ENCODE results near the gene PLXNC1.
A peak's percentile ranks its signal among the peaks of the same experiment; 100 is the strongest.

Gene PLXNC1

DNA sequence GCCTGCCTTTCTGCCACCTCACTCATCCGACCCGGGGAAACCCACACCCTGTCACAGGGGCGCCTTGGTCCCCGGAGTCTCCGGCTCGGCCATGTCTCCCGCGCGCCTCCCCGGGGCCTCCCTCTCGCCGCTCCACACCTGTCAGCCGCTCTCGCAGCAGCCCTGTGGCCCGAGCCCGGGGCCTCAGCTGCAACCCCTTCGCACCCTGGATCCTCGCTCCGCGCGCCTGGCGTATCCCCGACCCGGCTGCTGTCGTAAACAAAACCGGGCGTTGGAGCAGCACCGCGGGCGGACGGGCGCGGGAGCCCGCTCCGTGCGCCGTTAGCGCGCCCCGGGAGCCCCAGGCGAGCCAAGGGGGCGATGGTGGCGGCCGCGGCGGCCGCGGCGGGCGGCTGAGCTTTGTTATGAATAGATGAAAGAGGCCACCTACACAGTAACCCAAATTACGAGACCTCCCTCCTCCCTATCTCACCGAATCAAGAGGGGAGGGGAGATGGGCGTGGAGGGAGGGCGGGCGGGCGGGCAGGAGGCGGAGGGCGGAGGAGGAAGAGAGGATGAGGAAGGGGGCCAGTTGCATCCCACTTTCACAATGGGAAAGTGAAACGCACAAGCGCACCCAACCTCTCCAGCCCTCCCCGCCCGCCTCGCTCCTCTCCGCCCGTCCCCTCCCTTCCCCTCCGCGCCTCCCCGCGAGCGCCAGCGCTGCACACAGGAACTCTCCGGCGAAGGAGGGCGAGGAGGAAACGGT lies at the start of gene PLXNC1:
Gene PLXNC1, plus strand, starts transcription at position 587 of the 748 bp plus-strand sequence. CDS start 395 bp downstream, outside the sequence.
- no peaks in the 10 kb centered on the region for H3K36me3 Mint-ChIP-seq (ENCODE audit: low read depth)
- peak within 1 kb of the TSS; percentile 44 for H3K27ac Mint-ChIP-seq
- H3K9me3 Mint-ChIP-seq: no peaks in the 10 kb centered on the region
- H3K27me3 Mint-ChIP-seq: peaks cover 49% of the 10 kb centered on the region
- intact Hi-C loops (cut with micrococcal nuclease): loop anchor here (2.0 kb wide), 1 partner anchor 287 kb away; no protein-coding TSS in a partner anchor
- H3K4me1 Mint-ChIP-seq (ENCODE audit: low read depth): peaks cover 25% of the 10 kb centered on the region
- H3K4me3 Mint-ChIP-seq: peak within 1 kb of the TSS; percentile 80

DNA sequence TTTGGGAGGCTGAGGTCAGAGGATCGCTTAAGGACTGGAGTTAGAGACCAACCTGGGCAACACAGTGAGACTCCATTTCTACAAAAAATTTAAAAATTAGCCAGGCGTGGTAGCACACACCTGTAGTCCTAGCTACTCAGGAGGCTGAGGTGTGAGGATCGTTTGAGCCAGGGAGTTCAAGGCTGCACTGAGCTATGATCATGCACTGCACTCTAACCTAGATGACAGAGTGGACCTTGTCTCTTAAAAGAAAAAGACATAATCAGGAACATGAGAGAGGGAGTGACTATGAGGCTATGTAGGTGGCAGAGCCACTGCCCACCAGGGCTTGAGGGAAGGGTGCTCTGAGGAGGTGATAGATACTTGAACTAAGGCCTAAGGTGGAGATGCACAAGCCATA lies 49.2 kb upstream of the PLXNC1 start:
- no peaks in the 10 kb centered on the region for H3K36me3 Mint-ChIP-seq (ENCODE audit: low read depth)
- peaks cover 39% of the 10 kb centered on the region for H3K27me3 Mint-ChIP-seq
- H3K4me1 Mint-ChIP-seq (ENCODE audit: low read depth): peaks cover 23% of the 10 kb centered on the region
- no peak overlapping the region for H3K4me3 Mint-ChIP-seq
- intact Hi-C loops (cut with micrococcal nuclease): no loop called here
- no peak overlapping the region for H3K27ac Mint-ChIP-seq
- H3K9me3 Mint-ChIP-seq: no peaks in the 10 kb centered on the region

DNA sequence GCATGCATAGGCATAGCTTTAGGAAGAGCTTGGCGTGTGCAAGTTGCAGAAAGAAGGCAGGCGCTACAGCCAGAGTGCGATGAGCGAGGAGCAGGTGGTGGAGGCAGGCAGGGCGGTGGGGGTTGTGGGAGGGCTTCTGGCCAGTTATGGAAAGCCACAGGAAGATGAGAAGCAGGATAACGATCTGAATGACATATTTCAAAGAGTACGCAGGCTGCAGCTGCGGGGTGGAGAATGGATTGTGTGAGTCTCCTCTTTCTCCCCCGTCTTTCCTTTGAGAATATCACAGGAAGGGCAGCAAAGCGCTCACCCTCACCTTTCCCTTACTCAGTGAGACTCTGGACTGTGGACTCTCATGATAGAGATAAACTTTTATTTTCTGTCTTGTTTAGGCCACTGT lies 48.7 kb upstream of the PLXNC1 start:
- H3K9me3 Mint-ChIP-seq: no peaks in the 10 kb centered on the region
- intact Hi-C loops (cut with micrococcal nuclease): loop anchor here (5.0 to 10.0 kb wide), 2 partner anchors 425 to 1112 kb away; partner anchors contain the start of gene CRADD
- peaks cover 23% of the 10 kb centered on the region for H3K4me1 Mint-ChIP-seq (ENCODE audit: low read depth)
- peaks cover 40% of the 10 kb centered on the region for H3K27me3 Mint-ChIP-seq
- H3K4me3 Mint-ChIP-seq: no peak overlapping the region
- no peaks in the 10 kb centered on the region for H3K36me3 Mint-ChIP-seq (ENCODE audit: low read depth)
- no peak overlapping the region for H3K27ac Mint-ChIP-seq

DNA sequence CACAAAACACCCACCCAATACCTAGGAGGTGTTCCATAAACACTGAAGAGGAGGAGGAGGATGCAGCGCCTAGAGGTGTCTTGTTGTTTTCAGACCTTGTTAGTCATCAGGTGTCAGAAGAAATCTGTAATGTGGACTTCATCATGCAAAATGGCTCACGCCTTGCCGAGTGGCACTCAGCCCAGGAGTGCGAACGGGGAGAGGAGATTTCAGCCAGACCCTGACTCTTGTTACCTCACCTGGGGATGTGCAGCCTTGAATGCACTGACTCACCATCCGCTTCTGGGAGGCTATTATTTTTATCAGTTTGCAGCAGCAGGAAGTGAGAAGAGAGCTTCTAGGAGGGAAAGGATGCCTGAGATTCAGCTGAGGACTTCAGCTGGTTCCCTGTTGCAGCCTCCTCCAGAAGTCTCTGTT lies 48.2 kb upstream of the PLXNC1 start:
- Mint-ChIP-seq H3K4me3 (no peak overlapping the region), H3K36me3 (ENCODE audit: low read depth) (no peaks in the 10 kb centered on the region), H3K4me1 (ENCODE audit: low read depth) (peaks cover 23% of the 10 kb centered on the region), H3K27ac (no peak overlapping the region), H3K27me3 (peaks cover 46% of the 10 kb centered on the region), H3K9me3 (no peaks in the 10 kb centered on the region)
- intact Hi-C loops (cut with micrococcal nuclease): loop anchor here (5.0 to 10.0 kb wide), 2 partner anchors 425 to 1113 kb away; partner anchors contain the start of gene CRADD

DNA sequence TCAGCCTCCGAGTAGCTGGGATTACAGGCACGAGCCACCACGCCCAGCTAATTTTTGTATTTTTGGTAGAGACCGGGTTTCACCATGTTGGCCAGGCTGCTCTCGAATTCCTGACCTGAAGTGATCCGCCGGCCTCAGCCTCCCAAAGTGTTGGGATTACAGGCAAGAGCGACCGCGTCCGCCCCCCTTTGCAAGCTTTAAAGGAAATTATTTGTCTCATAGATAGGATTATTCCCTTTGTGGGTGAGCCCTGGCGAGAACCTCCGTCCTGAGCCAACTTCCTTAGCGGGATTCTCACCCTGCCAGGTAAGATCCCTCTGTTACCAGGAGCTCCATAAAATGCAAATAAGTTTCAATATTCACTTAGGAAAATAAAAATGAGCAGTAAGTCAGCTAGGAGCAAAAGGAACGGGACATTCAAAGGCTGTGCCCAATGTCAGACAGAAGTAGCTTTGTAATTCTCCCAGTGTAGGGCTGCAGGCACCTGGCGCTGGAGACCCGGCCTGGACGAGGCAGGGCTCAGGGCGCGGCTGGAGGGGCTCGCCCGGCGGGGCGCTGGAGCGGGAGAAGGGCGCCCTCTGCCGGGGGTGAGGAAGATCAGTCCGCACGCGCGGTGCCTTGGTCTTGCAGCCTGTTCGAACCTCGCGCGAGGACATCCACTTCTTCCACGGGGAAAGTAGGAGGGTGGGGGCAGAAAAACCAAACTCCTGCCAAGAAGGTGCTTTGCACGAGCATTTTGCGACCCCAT lies 47.2 kb upstream of the PLXNC1 start:
- Mint-ChIP-seq H3K27ac (no peak overlapping the region), H3K4me3 (peak overlapping the region; percentile 68), H3K36me3 (ENCODE audit: low read depth) (no peaks in the 10 kb centered on the region), H3K4me1 (ENCODE audit: low read depth) (peaks cover 23% of the 10 kb centered on the region), H3K9me3 (no peaks in the 10 kb centered on the region), H3K27me3 (peaks cover 49% of the 10 kb centered on the region)
- intact Hi-C loops (cut with micrococcal nuclease): loop anchor here (5.0 to 10.0 kb wide), 2 partner anchors 426 to 1114 kb away; partner anchors contain the start of gene CRADD

DNA sequence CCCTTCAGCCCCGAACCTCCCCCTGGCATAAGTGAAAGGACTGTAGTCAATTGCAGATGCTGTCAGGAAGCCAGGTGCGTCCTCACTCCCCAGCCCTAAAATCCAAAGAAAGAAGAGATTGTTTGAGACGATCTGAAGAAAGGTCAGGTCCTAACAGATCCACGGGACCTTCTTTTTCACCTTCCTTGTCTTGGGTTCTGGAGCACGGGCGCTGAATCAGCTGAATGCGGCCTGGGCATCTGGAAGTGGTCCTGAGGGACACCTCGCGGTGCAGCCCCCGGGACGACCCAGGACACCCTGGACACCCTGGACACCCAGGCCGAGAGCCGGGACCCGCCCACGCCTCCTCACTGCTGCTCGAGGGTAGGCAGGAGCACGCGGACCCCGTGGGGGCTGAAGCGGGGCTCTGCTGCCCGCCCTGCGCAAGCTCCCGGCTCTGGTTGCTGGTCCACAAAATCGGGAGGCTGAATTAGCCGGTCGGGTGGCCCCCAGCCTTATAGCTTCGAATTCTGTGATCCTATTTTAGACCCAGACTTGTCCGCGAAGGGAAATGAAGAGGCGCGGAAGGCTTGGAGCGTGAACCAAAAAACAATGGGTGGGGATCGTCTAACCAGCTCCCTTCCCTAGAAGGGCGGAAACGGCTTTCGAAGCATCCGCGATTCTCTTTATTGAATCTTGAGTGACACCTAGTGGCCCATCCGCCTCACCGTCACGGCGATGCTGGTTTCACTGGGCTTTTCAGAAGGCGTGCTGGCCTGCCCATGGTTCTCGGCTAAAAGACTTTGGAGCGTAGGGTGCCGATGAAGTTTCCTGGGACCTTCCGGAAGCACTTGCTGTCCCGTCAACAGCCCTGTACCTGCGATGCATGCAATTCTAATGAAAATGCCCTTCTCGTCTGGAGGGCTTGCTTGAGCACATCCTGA lies 46.4 kb upstream of the PLXNC1 start:
- peaks cover 23% of the 10 kb centered on the region for H3K4me1 Mint-ChIP-seq (ENCODE audit: low read depth)
- H3K9me3 Mint-ChIP-seq: no peaks in the 10 kb centered on the region
- H3K27me3 Mint-ChIP-seq: peaks cover 50% of the 10 kb centered on the region
- intact Hi-C loops (cut with micrococcal nuclease): loop anchor here (1.0 to 10.0 kb wide), 5 partner anchors 335 to 1115 kb away; partner anchors contain the start of gene CRADD
- H3K27ac Mint-ChIP-seq: no peak overlapping the region
- peak overlapping the region; percentile 68 for H3K4me3 Mint-ChIP-seq
- no peaks in the 10 kb centered on the region for H3K36me3 Mint-ChIP-seq (ENCODE audit: low read depth)

DNA sequence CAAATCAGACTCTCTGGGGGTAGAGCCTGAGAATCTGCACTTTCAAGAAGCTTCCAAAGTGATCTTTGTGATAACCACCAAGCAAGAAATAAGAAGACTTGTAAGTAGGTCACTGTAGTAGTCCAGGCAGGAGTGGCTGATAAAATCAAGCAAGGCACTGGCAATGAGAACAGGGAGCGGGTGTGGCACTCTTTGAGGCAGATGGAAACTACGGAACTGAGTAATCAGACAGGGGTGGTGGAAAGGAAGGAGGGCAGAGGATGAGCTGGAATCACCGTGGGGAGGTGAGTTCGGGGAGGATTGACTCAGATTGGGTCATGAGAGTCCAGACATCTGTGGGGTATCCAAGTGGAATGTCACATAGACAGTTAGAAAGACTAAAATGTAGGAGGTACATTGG lies 44.4 kb upstream of the PLXNC1 start:
- intact Hi-C loops (cut with micrococcal nuclease): loop anchor here (2.0 to 10.0 kb wide), 4 partner anchors 337 to 1117 kb away; partner anchors contain the start of gene CRADD
- Mint-ChIP-seq H3K9me3 (no peaks in the 10 kb centered on the region), H3K27ac (no peak overlapping the region), H3K4me3 (no peak overlapping the region), H3K36me3 (ENCODE audit: low read depth) (no peaks in the 10 kb centered on the region), H3K27me3 (peaks cover 41% of the 10 kb centered on the region), H3K4me1 (ENCODE audit: low read depth) (peaks cover 23% of the 10 kb centered on the region)

DNA sequence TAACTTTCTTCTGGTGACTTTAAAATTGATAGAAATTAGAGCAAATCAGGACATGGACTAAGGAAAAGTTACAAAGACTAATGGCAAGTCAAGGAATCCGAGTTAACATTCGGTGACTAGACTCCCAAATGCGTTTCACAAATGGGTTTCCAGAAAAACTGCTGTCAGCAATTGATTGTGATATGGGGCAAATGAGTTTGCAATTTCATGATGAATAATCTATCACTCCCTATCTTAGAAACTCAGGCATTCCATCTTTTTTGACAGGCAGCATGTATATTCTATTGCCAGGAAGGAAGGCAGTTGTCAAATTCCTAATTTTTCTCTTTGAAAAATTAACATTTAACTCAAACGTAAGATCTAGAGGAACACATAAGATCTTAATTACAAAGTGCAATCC lies 40.5 kb upstream of the PLXNC1 start:
- Mint-ChIP-seq H3K27ac (no peak overlapping the region), H3K4me3 (no peak overlapping the region), H3K27me3 (peaks cover 12% of the 10 kb centered on the region), H3K36me3 (ENCODE audit: low read depth) (no peaks in the 10 kb centered on the region), H3K4me1 (ENCODE audit: low read depth) (peaks cover 17% of the 10 kb centered on the region), H3K9me3 (no peaks in the 10 kb centered on the region)
- intact Hi-C loops (cut with micrococcal nuclease): loop anchor here (10.0 kb wide), 1 partner anchor 433 kb away; the partner anchor contains the start of gene CRADD

DNA sequence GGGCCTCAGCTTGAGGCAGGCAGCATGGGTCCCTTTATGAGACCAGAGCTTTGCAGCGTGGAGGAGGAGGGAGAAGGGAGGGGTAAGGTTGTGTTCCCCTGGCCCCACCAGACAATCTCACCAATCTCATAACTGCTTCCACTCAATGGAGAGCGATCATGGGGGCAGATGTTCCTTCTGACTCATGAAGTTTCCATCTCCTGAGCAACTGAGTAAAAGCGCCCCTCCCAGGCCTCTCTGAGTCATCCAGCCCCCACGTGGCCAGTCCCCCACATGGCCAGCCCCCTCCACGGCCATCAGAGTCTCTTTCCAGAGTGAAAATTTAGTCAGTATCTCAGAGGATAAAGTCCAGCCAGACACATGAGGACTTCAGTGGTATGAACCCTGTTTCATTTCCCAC lies 39.2 kb upstream of the PLXNC1 start:
- intact Hi-C loops (cut with micrococcal nuclease): loop anchor here (10.0 kb wide), 1 partner anchor 434 kb away; the partner anchor contains the start of gene CRADD
- no peaks in the 10 kb centered on the region for H3K36me3 Mint-ChIP-seq (ENCODE audit: low read depth)
- H3K27ac Mint-ChIP-seq: peak overlapping the region; percentile 14
- peaks cover 25% of the 10 kb centered on the region for H3K4me1 Mint-ChIP-seq (ENCODE audit: low read depth)
- H3K9me3 Mint-ChIP-seq: no peaks in the 10 kb centered on the region
- peaks cover 12% of the 10 kb centered on the region for H3K27me3 Mint-ChIP-seq
- no peak overlapping the region for H3K4me3 Mint-ChIP-seq

DNA sequence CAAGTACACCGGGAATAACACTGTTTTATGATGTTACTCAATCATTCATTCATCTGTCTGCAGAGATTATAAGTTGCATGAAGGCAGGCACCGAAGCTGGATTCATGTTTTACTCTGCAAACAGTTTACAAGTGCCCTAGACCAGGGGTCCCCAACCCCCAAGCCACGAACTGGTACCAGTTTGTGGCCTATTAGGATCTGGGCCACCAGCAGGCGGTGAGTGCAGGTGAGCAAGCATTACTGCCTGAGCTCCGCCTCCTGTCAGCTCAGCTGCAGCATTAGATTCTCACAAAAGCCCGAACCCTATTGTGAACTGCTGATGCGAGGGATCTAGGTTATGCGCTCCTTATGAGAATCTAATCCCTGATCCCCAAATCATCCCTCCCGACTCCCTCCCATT lies 38.1 kb upstream of the PLXNC1 start:
- H3K4me1 Mint-ChIP-seq (ENCODE audit: low read depth): peaks cover 31% of the 10 kb centered on the region
- no peak overlapping the region for H3K4me3 Mint-ChIP-seq
- intact Hi-C loops (cut with micrococcal nuclease): no loop called here
- no peaks in the 10 kb centered on the region for H3K9me3 Mint-ChIP-seq
- H3K36me3 Mint-ChIP-seq (ENCODE audit: low read depth): no peaks in the 10 kb centered on the region
- no peak overlapping the region for H3K27ac Mint-ChIP-seq
- H3K27me3 Mint-ChIP-seq: peaks cover 5% of the 10 kb centered on the region

DNA sequence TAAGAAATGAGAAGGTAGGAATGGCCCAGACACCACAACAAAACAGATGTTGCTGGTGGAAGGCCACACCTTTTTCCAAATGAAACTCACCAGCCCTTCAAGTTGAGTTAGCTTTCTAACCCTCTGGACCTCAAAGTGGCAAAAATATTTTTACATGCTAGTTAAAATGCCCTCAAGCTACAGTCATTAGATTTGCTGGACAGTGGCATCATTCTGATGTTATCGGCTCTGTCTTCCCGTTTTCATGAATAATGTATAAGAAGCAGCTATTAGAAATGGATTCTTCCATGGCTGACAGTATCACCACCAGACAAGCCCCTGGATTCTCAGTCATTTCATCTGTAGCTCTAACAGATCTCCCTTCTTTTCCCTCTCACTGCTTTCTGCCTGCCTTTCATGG lies 37.1 kb upstream of the PLXNC1 start:
- no peak overlapping the region for H3K4me3 Mint-ChIP-seq
- peak overlapping the region; percentile 70 for H3K27ac Mint-ChIP-seq
- H3K4me1 Mint-ChIP-seq (ENCODE audit: low read depth): peaks cover 31% of the 10 kb centered on the region
- no peaks in the 10 kb centered on the region for H3K9me3 Mint-ChIP-seq
- H3K36me3 Mint-ChIP-seq (ENCODE audit: low read depth): no peaks in the 10 kb centered on the region
- intact Hi-C loops (cut with micrococcal nuclease): no loop called here
- peaks cover 1% of the 10 kb centered on the region for H3K27me3 Mint-ChIP-seq

DNA sequence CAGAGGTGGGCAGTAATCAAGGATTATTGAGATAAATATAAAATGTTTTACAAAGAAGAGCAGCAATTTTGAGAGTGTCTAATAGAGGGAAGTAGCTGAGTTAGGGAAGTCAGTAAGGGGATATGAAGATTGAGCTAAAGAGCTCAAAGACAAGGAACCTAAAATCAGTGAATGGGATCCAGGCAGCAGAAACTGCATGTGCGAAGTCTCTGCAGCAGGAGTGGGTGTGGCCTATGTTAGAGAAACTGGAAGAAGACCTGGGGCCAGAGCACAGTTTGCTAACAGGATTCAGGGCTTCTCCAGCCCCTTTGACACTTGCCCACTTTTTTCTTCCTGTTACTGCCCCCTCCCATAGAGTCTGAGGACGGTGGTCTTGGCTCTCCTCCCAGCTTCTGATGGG lies 36.3 kb upstream of the PLXNC1 start:
- Mint-ChIP-seq H3K4me1 (ENCODE audit: low read depth) (peaks cover 31% of the 10 kb centered on the region), H3K36me3 (ENCODE audit: low read depth) (no peaks in the 10 kb centered on the region), H3K27ac (peak overlapping the region; percentile 70), H3K9me3 (no peaks in the 10 kb centered on the region), H3K27me3 (peaks cover 1% of the 10 kb centered on the region), H3K4me3 (peak overlapping the region; percentile 14)
- intact Hi-C loops (cut with micrococcal nuclease): no loop called here

DNA sequence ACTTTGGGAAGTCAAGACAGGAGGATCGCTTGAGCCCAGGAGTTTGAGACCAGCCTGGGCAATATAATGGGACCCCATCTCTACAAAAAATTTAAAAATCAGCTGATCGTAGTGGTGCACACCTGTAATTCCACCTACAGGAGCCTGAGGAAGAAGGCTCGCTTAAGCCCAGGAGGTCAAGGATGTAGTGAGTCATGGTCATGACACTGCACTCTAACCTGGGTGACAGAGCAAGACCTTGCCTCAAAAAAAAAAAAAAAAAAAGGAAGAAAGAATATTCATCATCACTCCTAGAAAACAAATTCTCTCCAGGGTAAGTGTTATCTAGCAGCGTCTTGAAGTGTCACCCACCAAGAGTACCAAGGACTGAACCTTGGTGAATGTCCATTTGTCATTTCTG lies 34.2 kb upstream of the PLXNC1 start:
- Mint-ChIP-seq H3K4me1 (ENCODE audit: low read depth) (peaks cover 31% of the 10 kb centered on the region), H3K9me3 (no peaks in the 10 kb centered on the region), H3K36me3 (ENCODE audit: low read depth) (no peaks in the 10 kb centered on the region), H3K27me3 (peaks cover 1% of the 10 kb centered on the region), H3K27ac (no peak overlapping the region), H3K4me3 (no peak overlapping the region)
- intact Hi-C loops (cut with micrococcal nuclease): no loop called here
